Neural cell (in vitro differentiated cells): ENCODE results near the gene EPN1. TPM values are rescaled to one million over a fixed set of nuclear protein-coding genes. Genes with fewer than 3 reads are reported as not detected.

ENCODE experiments used
- H2AFZ ChIP-seq: fragments of 200-600, 300-800 bp; sonication (generic), shearing (Covaris generic); 2 replicates; pipeline ENCODE4 v1.6.0; 2014; ENCODE audit warnings: low read depth, mild to moderate bottlenecking, antibody characterized with exemption, low read length, moderate library complexity
- H3F3A ChIP-seq: fragments of 200-600 bp; shearing (Covaris generic); 2 replicates; pipeline ENCODE4 v1.6.1; 2016; ENCODE audit warnings: mild to moderate bottlenecking, moderate library complexity, mixed read lengths, antibody characterized with exemption, low read length; ENCODE audit not compliant: insufficient read depth, poor library complexity, severe bottlenecking
- H3K27ac ChIP-seq: fragments of 200-600, 300-800 bp; sonication (generic), shearing (Covaris generic); 2 replicates; pipeline ENCODE4 v1.5.1; 2014; ENCODE audit warnings: mild to moderate bottlenecking, low read length, moderate library complexity
- H3K27me3 ChIP-seq: fragments of 300-800, 200-600 bp; sonication (generic), shearing (Covaris generic); 2 replicates; pipeline ENCODE4 v1.6.0; 2014; ENCODE audit warnings: mild to moderate bottlenecking, low read depth, low read length, moderate library complexity; ENCODE audit not compliant: insufficient read depth
- H3K36me3 ChIP-seq: fragments of 300-800, 200-600 bp; sonication (generic), shearing (Covaris generic); 2 replicates; pipeline ENCODE4 v1.5.1; 2014; ENCODE audit warnings: mild to moderate bottlenecking, antibody characterized with exemption, low read length, moderate library complexity; ENCODE audit not compliant: insufficient read depth
- H3K4me2 ChIP-seq: fragments of 300-800, 200-600 bp; sonication (generic), shearing (Covaris generic); 2 replicates; pipeline ENCODE4 v1.6.0; 2014; ENCODE audit warnings: mild to moderate bottlenecking, low read length
- H3K4me3 ChIP-seq: fragments of 300-800, 200-600 bp; sonication (generic), shearing (Covaris generic); 2 replicates; pipeline ENCODE4 v1.5.1; 2014; ENCODE audit warnings: mild to moderate bottlenecking, low read length, moderate library complexity
- H3K79me2 ChIP-seq: fragments of 200-600 bp; shearing (Covaris generic); replicated peaks from 2 replicates; pipeline ENCODE4 v1.6.0; 2014; ENCODE audit warnings: mild to moderate bottlenecking, low read length, moderate library complexity; ENCODE audit not compliant: insufficient read depth
- H3K9ac ChIP-seq: fragments of 300-800, 200-600 bp; sonication (generic), shearing (Covaris generic); 2 replicates; pipeline ENCODE4 v1.6.1; 2016; ENCODE audit warnings: mild to moderate bottlenecking, low read length, mixed read lengths
- H3K9me2 ChIP-seq: fragments of 200-600 bp; shearing (Covaris generic); 2 replicates; pipeline ENCODE4 v1.6.1; 2016; ENCODE audit warnings: mild to moderate bottlenecking, low read length, mixed read lengths; ENCODE audit not compliant: insufficient read depth
- H3K9me3 ChIP-seq: fragments of 200-600, 300-800 bp; sonication (generic), shearing (Covaris generic); 2 replicates; pipeline ENCODE4 v1.6.1; 2016; ENCODE audit warnings: mild to moderate bottlenecking, mixed run types, low read length, moderate library complexity, mixed read lengths
- H4K20me1 ChIP-seq: fragments of 200-600 bp; shearing (Covaris generic); 2 replicates; pipeline ENCODE4 v1.6.1; 2016; ENCODE audit warnings: mild to moderate bottlenecking, mixed run types; ENCODE audit not compliant: insufficient read depth
- CTCF ChIP-seq: fragments of 450-650 bp; IDR thresholded peaks from 2 replicates; pipeline ENCODE4 v1.5.1; 2014; ENCODE audit warnings: antibody characterized with exemption, mild to moderate bottlenecking, moderate library complexity; ENCODE audit not compliant: poor library complexity, severe bottlenecking
- EP300 ChIP-seq: fragments of 450-650 bp; conservative IDR thresholded peaks from 2 replicates; pipeline ENCODE4 v1.6.1; 2014; ENCODE audit warnings: antibody characterized with exemption, mild to moderate bottlenecking, moderate library complexity; ENCODE audit not compliant: poor library complexity, severe bottlenecking
- EZH2 ChIP-seq: fragments of 200-600, 300-800 bp; shearing (Covaris generic), sonication (generic); IDR thresholded peaks from 2 replicates; pipeline ENCODE4 v1.6.1; 2014; ENCODE audit warnings: antibody characterized with exemption, low read length, borderline replicate concordance, mild to moderate bottlenecking; ENCODE audit not compliant: insufficient read depth, poor library complexity, severe bottlenecking
- MXI1 ChIP-seq: fragments of 450-650 bp; conservative IDR thresholded peaks from 2 replicates; pipeline ENCODE4 v1.6.1; 2014; ENCODE audit warnings: antibody characterized with exemption, mild to moderate bottlenecking; ENCODE audit not compliant: poor library complexity, severe bottlenecking
- POLR2AphosphoS5 ChIP-seq: IDR thresholded peaks from 2 replicates; pipeline ENCODE4 v1.6.1; 2012
- RAD21 ChIP-seq: fragments of 450-650 bp; conservative IDR thresholded peaks from 2 replicates; pipeline ENCODE4 v1.6.1; 2014; ENCODE audit warnings: antibody characterized with exemption, mild to moderate bottlenecking, moderate library complexity
- SMC3 ChIP-seq: fragments of 450-650 bp; conservative IDR thresholded peaks from 2 replicates; pipeline ENCODE4 v1.6.1; 2014; ENCODE audit warnings: antibody characterized with exemption, mild to moderate bottlenecking, moderate library complexity; ENCODE audit not compliant: poor library complexity
- TAF1 ChIP-seq: IDR thresholded peaks from 2 replicates; pipeline ENCODE4 v1.6.1; 2012; ENCODE audit warnings: low read depth
- polyA plus RNA-seq: library from polyadenylated mRNA; depleted of rRNA; stranded (reverse); fragments of >200 nt; gene quantifications from 2 replicates; pipeline ENCODE4 v1.2.3, GENCODE V29; 2014
- TF ChIP-seq, protein P1 (sequence below): IDR thresholded peaks from 2 replicates; pipeline ENCODE4 v1.6.1; 2012; ENCODE audit warnings: borderline replicate concordance

EPN1 gene
- polyA plus RNA-seq, 1 donor from 2014 or later, result 21.0 TPM

GRCh38 chr19:55711719-55712118, 36.7 kb downstream of the EPN1 start:
- no peak overlapping the region for H3K27ac ChIP-seq
- no peak for TF ChIP-seq TAF1
- TF ChIP-seq CTCF, result no peak
- no peak for TF ChIP-seq EP300
- TF ChIP-seq MXI1, result no peak
- no peak for TF ChIP-seq EZH2
- TF ChIP-seq, protein P1, sequence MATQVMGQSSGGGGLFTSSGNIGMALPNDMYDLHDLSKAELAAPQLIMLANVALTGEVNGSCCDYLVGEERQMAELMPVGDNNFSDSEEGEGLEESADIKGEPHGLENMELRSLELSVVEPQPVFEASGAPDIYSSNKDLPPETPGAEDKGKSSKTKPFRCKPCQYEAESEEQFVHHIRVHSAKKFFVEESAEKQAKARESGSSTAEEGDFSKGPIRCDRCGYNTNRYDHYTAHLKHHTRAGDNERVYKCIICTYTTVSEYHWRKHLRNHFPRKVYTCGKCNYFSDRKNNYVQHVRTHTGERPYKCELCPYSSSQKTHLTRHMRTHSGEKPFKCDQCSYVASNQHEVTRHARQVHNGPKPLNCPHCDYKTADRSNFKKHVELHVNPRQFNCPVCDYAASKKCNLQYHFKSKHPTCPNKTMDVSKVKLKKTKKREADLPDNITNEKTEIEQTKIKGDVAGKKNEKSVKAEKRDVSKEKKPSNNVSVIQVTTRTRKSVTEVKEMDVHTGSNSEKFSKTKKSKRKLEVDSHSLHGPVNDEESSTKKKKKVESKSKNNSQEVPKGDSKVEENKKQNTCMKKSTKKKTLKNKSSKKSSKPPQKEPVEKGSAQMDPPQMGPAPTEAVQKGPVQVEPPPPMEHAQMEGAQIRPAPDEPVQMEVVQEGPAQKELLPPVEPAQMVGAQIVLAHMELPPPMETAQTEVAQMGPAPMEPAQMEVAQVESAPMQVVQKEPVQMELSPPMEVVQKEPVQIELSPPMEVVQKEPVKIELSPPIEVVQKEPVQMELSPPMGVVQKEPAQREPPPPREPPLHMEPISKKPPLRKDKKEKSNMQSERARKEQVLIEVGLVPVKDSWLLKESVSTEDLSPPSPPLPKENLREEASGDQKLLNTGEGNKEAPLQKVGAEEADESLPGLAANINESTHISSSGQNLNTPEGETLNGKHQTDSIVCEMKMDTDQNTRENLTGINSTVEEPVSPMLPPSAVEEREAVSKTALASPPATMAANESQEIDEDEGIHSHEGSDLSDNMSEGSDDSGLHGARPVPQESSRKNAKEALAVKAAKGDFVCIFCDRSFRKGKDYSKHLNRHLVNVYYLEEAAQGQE, result no peak
- no peak for TF ChIP-seq SMC3
- no peak for TF ChIP-seq RAD21
- TF ChIP-seq POLR2AphosphoS5, result no peak
- H3K4me3 ChIP-seq, result no peak overlapping the region
- no peaks in the 10 kb centered on the region for H3K27me3 ChIP-seq
- no peaks in the 10 kb centered on the region for H3K9me3 ChIP-seq
- H3K79me2 ChIP-seq, result no peaks in the 10 kb centered on the region
- H3K9me2 ChIP-seq, result no peaks in the 10 kb centered on the region
- no peaks in the 10 kb centered on the region for H4K20me1 ChIP-seq
- H3K36me3 ChIP-seq, result no peaks in the 10 kb centered on the region
- no peak overlapping the region for H3K4me2 ChIP-seq
- H2AFZ ChIP-seq, result no peak overlapping the region
- H3K9ac ChIP-seq, result no peak overlapping the region
- H3F3A ChIP-seq, result no peaks in the 10 kb centered on the region

- H3K79me2 ChIP-seq, result no peaks in the 10 kb centered on the region
- no peaks in the 10 kb centered on the region for H3K36me3 ChIP-seq
- H3K9me2 ChIP-seq, result no peaks in the 10 kb centered on the region
- TF ChIP-seq CTCF (no peak), SMC3 (no peak), RAD21 (no peak), MXI1 (no peak), EP300 (no peak), POLR2AphosphoS5 (no peak)
- no peaks in the 10 kb centered on the region for H3F3A ChIP-seq
- no peak overlapping the region for H3K9ac ChIP-seq
- H3K9me3 ChIP-seq, result no peaks in the 10 kb centered on the region
- H3K4me3 ChIP-seq, result no peak overlapping the region
- no peak overlapping the region for H3K27ac ChIP-seq
- H4K20me1 ChIP-seq, result no peaks in the 10 kb centered on the region
- no peak overlapping the region for H3K4me2 ChIP-seq
- no peak overlapping the region for H2AFZ ChIP-seq
- no peaks in the 10 kb centered on the region for H3K27me3 ChIP-seq
Measured at GRCh38 chr19:55712804-55713631, 38.0 kb downstream of the EPN1 start.
